ENCODE results near the gene SIVA1.

- TF ChIP-seq CTCF (IDR thresholded peaks at IDR 0.05 in 4 of 5, conservative IDR thresholded peaks at IDR 0.05 in 1 of 5) (no peak), POLR2A (IDR thresholded peaks at IDR 0.05) (no peak)
Measured at GRCh38 chr14:104769324-104770071, 16.6 kb downstream of the SIVA1 start.
